ENCODE data around the gene STX3. TPM values are rescaled to one million over a fixed set of nuclear protein-coding genes. Genes with fewer than 3 reads are reported as not detected.

The STX3 gene
- total and polyA plus RNA-seq, 2 donors (not counting 1 experiment from before 2014, with no cell fraction given) = 7.6 to 16.6 TPM

DNA sequence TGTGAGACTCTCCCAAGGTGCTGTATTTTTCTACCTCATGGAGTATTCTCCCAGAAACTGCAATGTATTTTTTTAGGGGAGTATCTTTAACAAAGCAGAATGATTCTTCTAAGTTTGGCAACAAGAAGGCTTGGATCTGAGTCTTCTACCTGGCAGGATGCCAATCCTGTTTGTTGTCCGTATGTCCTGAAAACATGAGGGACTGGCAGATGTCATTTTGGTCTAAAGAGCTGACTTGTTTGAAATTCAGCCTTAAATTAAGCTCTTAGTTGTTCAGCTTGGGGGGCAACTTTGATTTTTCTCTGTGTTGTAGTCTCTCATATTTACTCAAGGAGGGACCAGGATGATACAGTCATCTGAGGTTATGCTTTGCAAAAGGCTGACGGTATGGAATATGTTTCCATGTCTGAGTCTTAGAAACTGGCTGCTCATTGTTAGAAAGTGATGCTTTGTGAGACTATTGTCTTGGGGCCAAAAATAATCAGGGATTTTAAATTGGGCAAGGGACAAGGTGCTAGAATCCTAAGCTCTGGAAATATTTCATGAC, 46.1 kb downstream of the STX3 start:
- TF ChIP-seq, protein P1, sequence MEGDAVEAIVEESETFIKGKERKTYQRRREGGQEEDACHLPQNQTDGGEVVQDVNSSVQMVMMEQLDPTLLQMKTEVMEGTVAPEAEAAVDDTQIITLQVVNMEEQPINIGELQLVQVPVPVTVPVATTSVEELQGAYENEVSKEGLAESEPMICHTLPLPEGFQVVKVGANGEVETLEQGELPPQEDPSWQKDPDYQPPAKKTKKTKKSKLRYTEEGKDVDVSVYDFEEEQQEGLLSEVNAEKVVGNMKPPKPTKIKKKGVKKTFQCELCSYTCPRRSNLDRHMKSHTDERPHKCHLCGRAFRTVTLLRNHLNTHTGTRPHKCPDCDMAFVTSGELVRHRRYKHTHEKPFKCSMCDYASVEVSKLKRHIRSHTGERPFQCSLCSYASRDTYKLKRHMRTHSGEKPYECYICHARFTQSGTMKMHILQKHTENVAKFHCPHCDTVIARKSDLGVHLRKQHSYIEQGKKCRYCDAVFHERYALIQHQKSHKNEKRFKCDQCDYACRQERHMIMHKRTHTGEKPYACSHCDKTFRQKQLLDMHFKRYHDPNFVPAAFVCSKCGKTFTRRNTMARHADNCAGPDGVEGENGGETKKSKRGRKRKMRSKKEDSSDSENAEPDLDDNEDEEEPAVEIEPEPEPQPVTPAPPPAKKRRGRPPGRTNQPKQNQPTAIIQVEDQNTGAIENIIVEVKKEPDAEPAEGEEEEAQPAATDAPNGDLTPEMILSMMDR (IDR thresholded peaks at IDR 0.05) = no peak
- no peak for TF ChIP-seq EZH2 (IDR thresholded peaks at IDR 0.05; ENCODE audit: borderline replicate concordance, insufficient read depth, low read depth, low read length, poor library complexity, severe bottlenecking)
- ATAC-seq (ENCODE audit: low read depth) = no peak
- Histone ChIP-seq H3K9ac (ENCODE audit: low read length) (no peak overlapping the region), H4K20me1 (ENCODE audit: control insufficient read depth, insufficient read depth, low read length, poor library complexity, severe bottlenecking) (no peaks in the 10 kb centered on the region), H3K4me3 (ENCODE audit: control extremely low read depth in 1 of 5, extremely low read depth in 1 of 5, insufficient read depth in 1 of 5, low read depth in 2 of 5, low read length in 4 of 5) (no peak overlapping the region), H3K4me2 (replicated peaks; ENCODE audit: low read depth, low read length, poor library complexity, severe bottlenecking) (no peak overlapping the region), H3K27ac (ENCODE audit: low read length in 2 of 2) (no peak overlapping the region), H3K9me3 (ENCODE audit: control extremely low read depth in 1 of 3, control insufficient read depth in 2 of 3, insufficient read depth in 1 of 3, low read length in 2 of 3) (no peaks in the 10 kb centered on the region), H3K27me3 (replicated peaks in 1 of 4; ENCODE audit: control extremely low read depth in 1 of 4, control insufficient read depth in 3 of 4, insufficient read depth in 4 of 4, low read length in 3 of 4) (no peaks in the 10 kb centered on the region), H3K79me2 (ENCODE audit: control insufficient read depth, insufficient read depth, low read length) (no peaks in the 10 kb centered on the region), H3K36me3 (replicated peaks in 1 of 2; ENCODE audit: control extremely low read depth in 1 of 2, control insufficient read depth in 1 of 2, extremely low read depth in 1 of 2, insufficient read depth in 2 of 2, low read length in 1 of 2) (peaks cover 0 to 21% of the 10 kb centered on the region in 2 experiments), H3K4me1 (ENCODE audit: control insufficient read depth in 2 of 2, insufficient read depth in 2 of 2, low read length in 2 of 2) (no peaks in the 10 kb centered on the region), H2AFZ (ENCODE audit: insufficient read depth, low read depth, low read length, poor library complexity, severe bottlenecking) (no peak overlapping the region)
- no peaks in the 10 kb centered on the region for H3K9me3 Mint-ChIP-seq (ENCODE audit: insufficient read depth)
- H3K4me1 Mint-ChIP-seq = no peaks in the 10 kb centered on the region
- CTCF ChIA-PET = interaction anchor here (0.6 to 10.2 kb wide), 20 partner anchors 9 to 264 kb away, joined by 3 to 206 read pairs (median 5); partner anchors contain the start of genes MRPL16, OSBP, PATL1 and STX3
- H3K27ac Mint-ChIP-seq = no peak overlapping the region
- 92% methylated on average over 2 of the region's 2 CpGs for WGBS (ENCODE audit: insufficient coverage)
- intact Hi-C loops (cut with micrococcal nuclease) = loop anchor here (10.0 kb wide), 1 partner anchor 674 kb away; no protein-coding TSS in a partner anchor
- no peak for DNase-seq
- no peaks in the 10 kb centered on the region for H3K27me3 Mint-ChIP-seq
- POLR2A ChIA-PET = interaction anchor here (1.0 kb wide), 1 partner anchor 47 kb away, joined by 5 read pairs; the partner anchor contains the start of gene STX3
- H3K4me3 Mint-ChIP-seq = no peak overlapping the region

DNA sequence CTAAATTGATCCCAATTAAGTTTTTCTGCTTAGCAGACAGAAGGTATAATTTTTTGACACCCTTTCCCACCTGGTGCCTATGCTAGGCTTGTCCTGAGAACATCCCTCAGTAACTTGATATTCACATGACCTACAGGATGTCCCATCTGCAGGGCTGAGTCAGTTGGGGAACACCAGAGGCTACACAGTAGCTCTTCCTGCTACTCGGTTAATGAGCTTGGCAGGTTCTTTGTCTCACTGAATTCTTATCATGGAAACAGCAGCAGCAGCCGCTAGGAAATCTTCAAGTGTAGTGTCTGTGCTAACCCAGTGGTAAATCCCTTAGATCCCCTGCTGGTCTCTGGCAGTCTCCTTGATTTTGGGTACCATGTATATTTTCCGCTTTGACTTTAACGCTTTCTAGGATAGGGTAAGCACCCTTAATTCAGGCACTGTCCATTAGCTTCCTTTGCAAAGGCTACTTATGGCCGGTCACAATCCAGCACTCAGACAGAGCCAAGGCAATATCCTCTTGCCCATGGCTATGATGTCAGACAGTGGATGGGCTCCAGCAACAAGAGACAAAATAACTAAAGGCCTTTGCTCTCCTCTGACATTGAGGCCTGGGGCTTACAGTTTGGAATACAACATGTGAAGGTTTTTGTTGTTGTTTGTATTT, 46.9 kb downstream of the STX3 start:
- POLR2A ChIA-PET = interaction anchor here (0.6 to 1.0 kb wide), 2 partner anchors 48 to 144 kb away, joined by 3 to 5 read pairs; partner anchors contain the start of gene STX3
- H3K27ac ChIP-seq (ENCODE audit: low read length in 2 of 2) = no peak overlapping the region
- H3K4me1 Mint-ChIP-seq = no peaks in the 10 kb centered on the region
- CTCF ChIA-PET = interaction anchor here (0.6 to 10.2 kb wide), 19 partner anchors 8 to 1356 kb away, joined by 3 to 206 read pairs (median 5); partner anchors contain the start of genes MRPL16, OSBP, PATL1 and STX3
- no peak overlapping the region for H2AFZ ChIP-seq (ENCODE audit: insufficient read depth, low read depth, low read length, poor library complexity, severe bottlenecking)
- no peak overlapping the region for H3K9ac ChIP-seq (ENCODE audit: low read length)
- no peaks in the 10 kb centered on the region for H3K9me3 ChIP-seq (ENCODE audit: control extremely low read depth in 1 of 3, control insufficient read depth in 2 of 3, insufficient read depth in 1 of 3, low read length in 2 of 3)
- DNase-seq (no peak), ATAC-seq (ENCODE audit: low read depth) (no peak)
- no peaks in the 10 kb centered on the region for H4K20me1 ChIP-seq (ENCODE audit: control insufficient read depth, insufficient read depth, low read length, poor library complexity, severe bottlenecking)
- intact Hi-C loops (cut with micrococcal nuclease) = loop anchor here (1.0 to 10.0 kb wide), 2 partner anchors 265 to 673 kb away; no protein-coding TSS in a partner anchor
- H3K36me3 ChIP-seq (replicated peaks in 1 of 2; ENCODE audit: control extremely low read depth in 1 of 2, control insufficient read depth in 1 of 2, extremely low read depth in 1 of 2, insufficient read depth in 2 of 2, low read length in 1 of 2) = peaks cover 0 to 30% of the 10 kb centered on the region in 2 experiments
- no peak overlapping the region for H3K27ac Mint-ChIP-seq
- no peaks in the 10 kb centered on the region for H3K4me1 ChIP-seq (ENCODE audit: control insufficient read depth in 2 of 2, insufficient read depth in 2 of 2, low read length in 2 of 2)
- no peaks in the 10 kb centered on the region for H3K27me3 Mint-ChIP-seq
- no peak for TF ChIP-seq EZH2 (IDR thresholded peaks at IDR 0.05; ENCODE audit: borderline replicate concordance, insufficient read depth, low read depth, low read length, poor library complexity, severe bottlenecking)
- TF ChIP-seq, protein P1 (IDR thresholded peaks at IDR 0.05) = no peak
- no peaks in the 10 kb centered on the region for H3K27me3 ChIP-seq (replicated peaks in 1 of 4; ENCODE audit: control extremely low read depth in 1 of 4, control insufficient read depth in 3 of 4, insufficient read depth in 4 of 4, low read length in 3 of 4)
- H3K4me3 Mint-ChIP-seq = no peak overlapping the region
- no peaks in the 10 kb centered on the region for H3K79me2 ChIP-seq (ENCODE audit: control insufficient read depth, insufficient read depth, low read length)
- no peak overlapping the region for H3K4me3 ChIP-seq (ENCODE audit: control extremely low read depth in 1 of 5, extremely low read depth in 1 of 5, insufficient read depth in 1 of 5, low read depth in 2 of 5, low read length in 4 of 5)
- 90% methylated on average over 5 of the region's 5 CpGs for WGBS (ENCODE audit: insufficient coverage)
- H3K9me3 Mint-ChIP-seq (ENCODE audit: insufficient read depth) = no peaks in the 10 kb centered on the region
- no peak overlapping the region for H3K4me2 ChIP-seq (replicated peaks; ENCODE audit: low read depth, low read length, poor library complexity, severe bottlenecking)

Data from B cell (primary cell).